M059J (cell line): ENCODE measurements around the gene MRO. TPM values are rescaled to one million over a fixed set of nuclear protein-coding genes. Genes with fewer than 3 reads are reported as not detected.
"Not testable (repeated sequence)": the region's sequence is repeated elsewhere in the genome, so short reads cannot be mapped to it uniquely, and the experiment has no call there.

Experiments
- DNase-seq: peaks from one replicate; pipeline ENCODE4 v3.0.0-alpha.2; 2012; ENCODE audit warnings: low read depth
- total RNA-seq: library from RNA; depleted of rRNA; stranded (reverse); fragments of >200 nt; shearing (Covaris generic); gene quantifications from 2 replicates; pipeline ENCODE4 v1.2.3, GENCODE V29; 2014

Gene MRO
- total RNA-seq, 1 experiment from 2014 or later, result not detected

DNA sequence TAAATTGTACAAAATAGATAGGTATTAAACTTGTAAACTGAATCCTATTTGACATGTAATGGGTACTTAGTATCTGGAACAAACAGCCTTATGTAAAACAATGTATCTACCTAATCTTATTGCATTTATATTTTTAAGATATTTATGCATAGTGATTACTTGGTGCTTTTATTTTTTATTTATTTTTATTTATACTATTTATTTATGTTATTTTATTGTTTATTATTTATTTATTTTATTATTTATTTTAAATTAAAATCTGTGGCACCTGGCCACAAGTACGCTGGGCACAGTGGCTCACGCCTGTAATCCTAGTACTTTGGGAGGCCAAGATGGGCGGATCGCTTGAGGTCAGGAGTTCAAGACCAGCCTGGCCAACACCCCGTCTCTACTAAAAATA lies 26.9 kb downstream of the MRO start:
- DNase-seq, result no peak

DNA sequence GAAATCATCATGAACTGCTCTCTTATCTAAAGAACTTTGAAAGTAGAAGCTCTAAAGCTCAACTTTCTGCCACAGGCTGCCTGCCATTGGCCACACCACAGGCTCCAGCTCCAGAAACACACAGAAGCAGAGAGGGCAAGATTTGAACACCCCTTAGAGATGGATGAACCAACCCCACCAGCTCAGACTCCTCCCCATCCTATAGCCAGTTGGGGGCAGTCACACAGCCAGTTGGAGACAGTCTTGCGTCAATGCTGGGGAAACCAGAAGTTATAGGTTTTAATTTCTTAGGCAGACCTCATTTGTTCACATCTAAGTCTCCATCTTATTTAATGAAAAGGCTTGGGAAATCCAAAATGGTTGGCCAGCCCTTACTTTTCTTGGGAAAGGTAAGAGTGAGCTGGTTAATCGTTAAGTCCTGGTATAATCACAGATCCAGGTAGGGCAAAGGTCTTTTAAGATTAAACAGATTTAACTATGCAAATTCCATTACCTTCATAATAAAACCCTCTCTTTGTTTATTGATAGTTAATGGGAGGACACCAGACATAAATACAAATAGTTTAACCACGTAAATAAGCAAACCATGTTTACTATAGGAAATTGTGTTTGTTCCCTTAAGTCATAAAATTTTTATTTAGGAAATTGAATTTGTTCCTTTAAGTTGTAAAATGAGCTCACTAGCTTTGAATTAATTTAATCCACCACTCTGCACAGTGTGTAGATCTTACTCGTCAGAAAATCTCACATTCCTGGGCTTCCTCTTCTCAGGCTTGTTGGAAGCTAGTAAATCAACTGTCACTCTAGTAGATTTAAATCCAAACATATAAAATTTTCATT lies 28.0 kb downstream of the MRO start:
- no peak for DNase-seq

DNA sequence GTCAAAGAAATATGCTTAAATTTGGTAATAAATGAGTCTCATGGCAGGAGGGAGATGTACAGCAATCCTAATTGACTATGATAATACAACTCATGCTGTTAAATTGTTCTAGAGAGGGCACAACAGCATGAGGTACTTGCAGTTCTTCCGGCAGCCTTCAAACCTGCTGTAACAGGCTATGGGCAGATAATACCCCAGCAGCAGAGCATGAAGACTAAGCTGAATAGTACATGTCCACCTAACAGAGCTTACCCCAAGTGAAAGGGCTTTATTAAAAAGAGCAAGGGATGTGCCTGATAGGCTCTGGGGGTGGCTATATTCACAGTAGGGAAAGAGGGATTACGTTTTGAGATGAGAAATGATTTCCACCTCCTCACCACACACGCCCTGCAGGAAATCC lies 28.9 kb downstream of the MRO start:
- no peak for DNase-seq

DNA sequence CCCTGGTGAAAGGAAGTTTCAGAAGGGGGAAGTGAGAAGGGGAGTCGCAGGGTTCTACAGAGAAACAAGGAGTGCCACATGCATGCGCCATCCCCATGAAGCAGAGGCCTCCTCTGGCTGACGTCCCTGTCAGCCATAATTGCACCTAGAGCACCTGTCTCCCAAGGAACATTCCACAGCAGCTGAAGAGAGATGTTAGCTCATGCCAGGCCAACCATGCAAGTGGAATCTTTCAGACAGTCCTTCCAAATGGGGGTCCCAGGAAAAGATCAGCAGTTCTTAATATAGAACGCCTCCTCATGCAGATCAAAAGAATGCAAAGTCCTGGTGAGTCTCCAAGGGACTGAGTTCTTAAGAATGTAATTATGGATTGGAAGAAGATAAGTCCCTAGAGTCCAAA lies 29.6 kb downstream of the MRO start:
- no peak for DNase-seq

DNA sequence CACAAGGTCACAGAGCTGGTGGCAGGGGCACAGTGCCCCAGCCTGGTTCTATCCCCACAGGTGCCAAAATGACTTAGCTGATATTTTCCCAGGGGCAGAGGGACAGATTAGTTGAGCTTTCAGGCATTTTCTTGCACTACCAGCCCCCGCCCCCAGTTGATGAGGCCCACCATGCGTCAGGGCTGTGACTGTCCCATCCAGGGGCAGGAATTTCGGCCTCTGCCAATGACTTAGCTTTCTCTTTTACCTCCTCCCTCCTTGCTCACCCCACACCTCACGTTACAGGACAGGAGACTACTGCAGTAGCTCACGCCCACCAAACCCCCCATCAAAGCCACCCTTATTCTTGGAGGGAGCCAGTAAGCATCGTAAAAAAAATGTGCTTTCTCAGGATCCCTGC lies 31.5 kb downstream of the MRO start:
- no peak for DNase-seq

DNA sequence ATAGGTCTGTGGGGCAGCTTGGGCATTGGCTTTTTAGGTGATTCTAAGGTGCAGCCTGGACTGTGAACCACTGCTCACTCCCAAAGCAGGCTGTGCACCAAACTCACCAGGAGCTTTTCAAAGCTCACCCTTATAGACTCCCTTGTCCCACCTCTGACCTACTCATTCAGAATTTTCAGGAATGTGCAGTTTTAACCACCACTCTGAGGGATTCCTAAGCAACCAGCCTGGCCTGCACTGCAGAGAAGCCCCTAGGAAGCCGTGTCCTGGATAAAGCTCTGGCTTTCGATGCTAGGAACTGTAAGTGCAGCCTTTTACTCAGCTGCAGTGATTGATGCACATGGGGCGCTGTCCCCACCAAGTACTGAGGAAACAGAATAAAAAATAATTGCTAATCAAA lies 33.0 kb downstream of the MRO start:
- peak; percentile 2 for DNase-seq

DNA sequence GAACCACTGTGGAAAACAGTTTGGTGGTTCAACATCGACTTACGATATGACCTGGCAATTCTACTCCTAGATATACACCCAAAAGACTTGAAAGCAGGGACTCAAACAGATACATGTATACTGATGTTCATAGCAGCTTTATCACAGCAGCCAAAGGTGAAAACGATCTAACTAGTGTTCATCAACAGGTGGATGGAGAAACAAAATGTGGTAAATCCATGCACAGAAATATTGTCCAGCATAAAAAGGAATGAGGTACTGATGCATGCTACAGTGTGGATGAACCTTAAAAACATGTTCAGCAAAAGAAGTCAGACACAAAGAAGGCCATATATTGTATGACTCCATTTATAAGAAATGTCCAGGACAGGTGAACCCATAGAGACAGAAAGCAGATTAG lies 36.3 kb downstream of the MRO start:
- no peak for DNase-seq

DNA sequence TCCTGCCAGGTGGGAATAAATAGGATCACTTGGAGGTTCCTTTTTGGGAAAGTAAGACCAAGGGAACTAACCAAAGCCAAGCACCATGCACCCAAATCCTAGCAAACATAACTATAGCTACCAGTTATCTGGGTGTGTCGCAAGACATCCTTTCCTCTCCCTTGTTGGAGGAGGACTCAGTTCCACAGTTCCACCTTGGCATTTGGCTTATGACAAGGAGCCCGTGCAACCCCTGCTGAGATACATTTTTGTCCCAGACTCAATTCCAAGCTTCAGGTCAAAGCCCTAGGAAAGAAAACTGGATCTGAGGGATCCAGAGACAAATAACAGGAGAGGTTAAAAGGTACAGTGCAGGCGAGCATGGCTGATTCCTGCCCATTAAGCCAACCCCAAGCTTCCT lies 40.8 kb downstream of the MRO start:
- DNase-seq, result not testable (repeated sequence)

DNA sequence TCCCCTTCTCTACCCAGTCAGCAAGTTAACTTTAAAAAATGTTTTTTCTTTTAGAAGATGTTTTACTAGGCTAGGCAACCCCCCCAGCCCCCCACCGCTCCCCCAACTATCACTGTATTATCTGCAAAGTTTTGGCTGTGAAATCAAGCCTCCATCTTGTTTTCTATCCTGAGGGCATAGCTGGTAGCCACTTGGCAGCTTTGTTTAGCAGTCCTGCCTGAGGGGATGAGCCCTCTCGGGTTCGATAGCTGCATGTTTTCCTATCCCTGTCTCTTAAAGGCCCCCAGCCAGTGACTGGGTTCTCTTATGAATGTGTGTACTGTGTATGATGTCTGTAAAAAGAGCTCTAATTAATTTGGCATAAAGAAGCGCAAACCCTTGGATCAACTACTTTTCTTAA lies 43.4 kb downstream of the MRO start:
- no peak for DNase-seq

DNA sequence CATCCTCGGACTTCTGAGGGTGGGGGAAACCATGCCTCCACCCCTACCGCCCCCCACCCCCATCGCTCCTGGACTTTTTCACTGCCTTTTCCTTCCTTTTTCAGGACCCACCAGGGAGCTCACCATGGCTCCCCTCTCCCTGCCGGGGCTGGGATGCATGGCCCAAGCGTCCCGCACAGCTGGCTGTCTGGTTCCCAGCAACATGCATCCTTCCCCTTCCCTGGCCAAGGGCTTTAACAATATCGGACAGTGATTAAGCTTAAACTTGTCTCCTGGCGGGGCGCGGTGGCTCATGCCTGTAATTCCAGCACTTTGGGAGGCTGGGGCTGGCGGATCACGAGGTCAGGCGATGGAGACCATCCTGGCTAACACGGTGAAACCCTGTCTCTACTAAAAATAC lies 44.1 kb downstream of the MRO start:
- no peak for DNase-seq

DNA sequence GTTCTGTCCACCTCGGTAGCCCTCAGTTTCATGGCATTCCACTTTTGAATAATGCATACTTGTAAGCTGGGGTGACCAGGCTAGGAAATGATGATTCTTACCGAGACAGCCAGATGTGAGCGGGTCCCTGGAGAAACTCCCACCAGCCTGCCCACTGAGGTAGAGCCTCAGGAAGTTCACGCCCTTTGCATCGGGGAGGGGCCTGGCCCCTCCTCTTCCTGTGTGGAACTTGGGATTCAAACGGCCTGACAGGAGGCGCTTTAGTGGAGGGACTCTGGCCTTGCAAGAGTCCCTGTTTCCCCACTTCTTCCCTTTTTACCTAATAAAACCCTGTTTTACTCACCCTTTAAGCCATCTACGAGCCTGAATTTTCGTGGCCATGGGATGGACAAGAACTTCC lies 44.6 kb downstream of the MRO start:
- no peak for DNase-seq

DNA sequence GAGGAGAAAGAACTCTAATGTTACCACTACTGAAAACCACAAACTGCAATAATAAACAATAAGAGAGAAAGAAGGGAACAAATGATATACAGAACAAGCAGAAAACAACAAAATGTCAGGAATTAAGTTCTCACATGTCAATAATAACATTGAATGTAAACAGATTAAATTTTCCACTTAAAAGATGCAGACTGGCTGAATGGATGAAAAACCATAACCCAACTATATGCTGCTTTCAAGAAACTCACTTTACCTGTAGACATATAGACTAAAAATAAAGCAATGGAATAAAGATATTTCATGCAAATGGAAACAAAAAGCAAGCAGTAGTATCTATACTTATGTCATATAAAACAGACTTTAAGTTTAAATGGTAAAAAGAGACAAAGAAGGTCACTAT lies 50.4 kb downstream of the MRO start:
- DNase-seq, result no peak

DNA sequence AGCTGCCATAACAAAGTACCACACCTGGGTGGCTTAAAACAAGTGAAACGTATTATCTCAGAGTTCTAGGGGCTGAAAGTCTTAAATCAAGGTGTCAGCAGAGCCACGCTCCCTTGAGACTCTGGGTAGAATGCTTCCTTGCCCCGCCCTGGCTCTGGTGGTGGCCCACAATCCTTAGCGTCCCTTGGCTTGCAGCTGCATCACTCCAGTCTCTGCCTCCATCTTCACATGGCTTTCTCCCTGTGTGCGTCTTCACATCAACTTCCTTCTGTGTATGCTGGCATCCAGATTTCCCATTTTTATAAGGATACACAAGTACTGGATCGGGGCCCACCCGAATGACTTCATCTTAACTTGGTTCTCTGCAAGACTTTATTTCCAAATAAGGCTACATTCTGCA lies 62.5 kb downstream of the MRO start:
- DNase-seq, result no peak

DNA sequence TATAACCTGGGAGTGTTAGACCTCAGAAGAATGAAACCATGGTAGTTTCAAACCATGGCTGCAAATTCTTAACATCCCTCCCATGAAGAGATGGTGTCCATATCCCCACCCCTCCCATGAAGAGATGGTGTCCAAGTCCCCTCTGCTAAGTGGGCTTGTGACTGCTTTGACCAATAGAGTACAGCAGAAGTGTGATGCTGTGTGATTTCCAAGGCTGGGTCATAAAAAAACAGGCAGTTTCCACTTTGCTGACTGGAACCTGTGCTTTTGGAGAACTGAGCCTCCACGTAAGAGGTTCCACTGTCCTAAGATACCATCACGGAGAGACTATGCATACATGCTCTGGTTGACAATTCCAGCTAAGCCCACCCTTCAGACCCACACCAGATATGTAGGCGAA lies 65.5 kb downstream of the MRO start:
- DNase-seq, result no peak

DNA sequence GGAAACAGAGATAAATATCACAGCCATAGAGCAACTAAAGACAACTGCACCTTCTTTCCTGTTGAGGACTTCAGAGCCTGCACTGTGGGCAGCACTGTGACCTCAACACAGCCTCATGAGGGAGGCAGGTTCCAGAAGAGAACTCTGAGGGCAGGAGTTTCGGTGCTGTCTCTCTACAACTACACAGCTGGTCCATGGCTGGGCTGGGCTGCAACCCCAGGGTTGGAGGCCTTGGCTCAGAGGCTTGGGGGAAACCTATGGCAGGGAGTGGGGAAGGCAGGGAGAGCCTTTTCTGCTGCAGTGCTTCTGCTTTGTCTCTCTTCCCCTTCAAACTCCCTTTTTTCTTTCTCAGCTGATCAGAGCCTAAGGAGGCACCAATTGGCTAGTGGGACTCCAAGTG lies 66.5 kb downstream of the MRO start:
- no peak for DNase-seq

DNA sequence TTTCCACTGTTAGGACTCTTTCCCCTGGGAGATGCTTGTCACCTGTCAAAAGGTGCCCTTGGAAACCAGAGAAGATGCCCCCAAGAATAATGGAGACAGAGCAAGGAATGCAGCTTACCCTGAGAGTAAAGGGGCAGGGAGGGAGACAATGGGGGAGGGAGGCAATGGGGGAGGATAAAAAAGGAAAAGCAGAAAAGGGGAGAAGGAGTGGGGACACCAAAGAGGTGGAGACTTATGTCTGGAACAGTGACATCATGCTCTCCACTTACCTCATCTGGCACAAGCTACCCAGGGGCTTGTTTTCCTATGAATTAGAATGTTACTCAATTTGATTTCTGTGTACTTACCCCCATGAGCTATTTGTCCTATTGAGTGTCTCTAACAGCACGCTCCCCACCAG lies 67.9 kb downstream of the MRO start:
- DNase-seq, result no peak

DNA sequence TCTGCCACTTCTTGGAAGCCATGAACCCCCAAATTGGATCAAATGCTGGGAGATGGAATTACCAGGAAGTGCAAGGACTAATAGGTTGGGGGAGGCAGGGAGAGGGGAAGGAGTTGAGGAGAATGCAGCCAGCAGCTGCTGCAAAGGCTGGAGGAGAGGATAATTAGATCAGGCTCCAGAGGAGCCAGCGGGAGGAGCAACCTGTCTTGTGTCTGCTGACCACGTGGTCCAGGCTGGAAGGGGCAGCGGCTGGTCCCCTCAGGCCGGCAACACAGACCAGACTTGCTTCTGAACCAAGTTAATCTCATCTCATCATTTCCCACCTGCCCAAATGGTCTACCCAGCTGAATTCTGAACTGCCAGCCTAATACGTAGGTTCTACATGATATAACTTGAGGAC lies 68.3 kb downstream of the MRO start:
- no peak for DNase-seq

DNA sequence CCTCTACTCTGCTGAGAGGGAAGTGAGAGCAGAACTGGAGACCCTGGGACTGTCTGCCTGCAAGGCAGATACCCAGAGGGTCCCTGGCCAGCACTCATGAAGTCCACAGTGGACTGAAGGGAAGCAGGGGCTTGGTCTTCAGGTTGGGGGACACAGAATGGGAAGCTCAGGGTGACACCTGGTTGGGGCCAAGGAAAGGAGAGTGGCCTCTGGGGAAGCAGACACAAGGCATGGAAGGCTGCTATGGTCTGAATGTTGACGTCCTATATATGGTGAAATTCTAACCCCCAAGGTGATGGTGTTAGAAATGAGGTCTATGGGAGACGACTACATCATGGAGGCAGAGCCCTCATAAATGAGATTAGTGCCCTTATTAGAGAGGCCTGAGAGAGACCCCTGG lies 69.3 kb downstream of the MRO start:
- DNase-seq, result no peak

DNA sequence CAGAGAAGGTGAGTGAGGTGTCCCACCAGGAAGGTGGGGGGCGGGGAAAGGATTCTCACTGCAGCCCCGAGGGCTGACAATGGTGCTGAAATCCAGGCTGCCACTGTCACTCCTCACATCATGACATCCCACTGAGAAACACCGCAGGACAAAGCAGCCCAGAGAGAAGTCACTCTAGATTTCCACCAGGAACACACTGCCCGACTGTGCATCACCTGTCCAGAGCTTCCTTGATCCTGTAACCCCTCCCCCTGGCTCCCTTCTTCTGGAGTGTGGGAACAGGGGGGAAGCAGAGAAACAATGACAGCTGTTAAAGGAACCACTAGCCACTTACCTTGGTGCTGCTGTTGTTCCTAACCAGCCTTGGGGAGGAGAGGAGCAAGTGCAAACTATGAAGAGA lies 69.9 kb downstream of the MRO start:
- DNase-seq, result no peak

DNA sequence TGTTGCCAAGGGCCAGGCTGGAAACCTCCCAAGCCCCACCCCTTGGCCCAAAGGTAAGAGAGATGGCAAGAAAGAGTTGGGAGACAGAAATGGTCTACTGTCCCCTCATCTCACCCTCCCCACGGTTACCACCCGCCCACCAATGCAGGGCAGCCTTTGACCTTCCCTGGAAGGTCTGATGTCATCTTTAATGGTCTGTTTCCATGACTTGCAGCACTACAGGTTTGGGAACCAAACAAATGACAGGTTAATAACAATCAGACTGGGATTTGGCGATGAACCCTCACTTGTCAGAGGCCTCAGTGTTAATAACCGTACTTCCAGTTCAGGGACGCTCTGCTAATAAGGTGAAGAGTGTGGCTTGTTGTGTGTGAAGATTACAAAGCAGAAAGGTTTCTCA lies 70.4 kb downstream of the MRO start:
- DNase-seq, result no peak

DNA sequence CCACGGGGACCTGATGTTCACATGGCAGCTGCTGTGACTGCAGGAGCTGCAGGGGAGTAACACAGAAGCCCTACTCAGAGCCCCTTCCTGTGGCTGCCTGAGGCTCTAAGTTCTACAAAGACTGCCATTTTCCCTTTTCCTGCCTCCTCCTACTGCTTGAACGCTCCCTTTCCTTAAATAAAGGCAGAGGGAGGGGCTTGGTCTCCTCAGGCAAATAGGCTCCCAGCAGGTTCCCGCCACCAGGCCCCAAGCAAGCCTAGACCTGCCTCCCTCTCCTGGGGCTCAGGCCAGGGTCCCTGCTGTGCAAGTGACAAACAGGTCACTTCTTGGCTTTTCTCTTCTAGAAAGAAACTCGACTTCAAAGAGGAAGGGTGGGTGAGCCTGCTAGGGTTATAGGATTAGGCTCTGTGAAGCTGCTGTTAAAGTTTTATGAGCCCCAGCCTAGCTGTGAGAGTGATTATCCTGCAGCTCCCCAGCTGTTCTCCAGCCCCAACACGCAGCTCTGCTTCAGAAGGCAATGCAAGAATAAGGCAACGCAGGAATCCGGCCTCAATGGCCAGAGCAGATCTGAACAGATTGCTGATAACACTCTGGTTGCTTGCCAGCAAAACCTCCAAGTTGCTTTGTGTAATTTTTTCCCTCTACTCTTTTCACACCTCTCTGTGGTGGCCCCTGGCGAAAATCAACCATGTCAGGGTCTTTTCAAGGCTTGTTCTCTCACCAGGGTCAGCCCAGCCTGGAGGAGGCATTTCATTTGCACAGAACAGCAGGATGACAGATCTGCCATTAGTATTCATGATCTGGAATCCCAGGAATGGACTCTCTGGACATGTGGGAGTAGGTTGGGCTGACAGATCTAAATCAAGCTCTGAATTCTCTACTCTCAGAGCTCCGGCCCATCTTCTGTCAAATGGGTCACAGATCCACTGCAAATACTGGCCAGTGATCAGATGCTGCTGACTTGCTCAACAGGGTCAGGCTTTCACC lies 71.3 kb downstream of the MRO start:
- DNase-seq, result no peak

DNA sequence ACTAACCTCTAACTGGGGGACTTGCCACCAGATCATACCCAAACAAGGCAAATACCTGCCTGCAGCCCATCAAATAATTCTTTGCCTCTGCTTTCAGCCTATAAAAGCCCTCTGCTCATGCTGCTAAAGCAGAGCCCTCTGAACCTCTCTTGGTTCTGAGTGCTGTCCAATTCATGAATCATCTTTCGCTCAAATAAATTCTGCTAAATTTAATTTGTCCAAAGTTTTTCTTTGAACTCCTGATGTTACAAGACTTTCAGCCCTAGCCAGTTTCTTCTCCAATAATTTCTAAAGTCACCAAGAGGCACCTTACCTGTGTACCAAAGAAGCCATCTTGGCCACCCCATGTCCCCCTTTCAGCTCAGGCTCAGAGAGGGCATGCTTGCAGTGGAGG lies 72.0 kb downstream of the MRO start:
- no peak for DNase-seq

DNA sequence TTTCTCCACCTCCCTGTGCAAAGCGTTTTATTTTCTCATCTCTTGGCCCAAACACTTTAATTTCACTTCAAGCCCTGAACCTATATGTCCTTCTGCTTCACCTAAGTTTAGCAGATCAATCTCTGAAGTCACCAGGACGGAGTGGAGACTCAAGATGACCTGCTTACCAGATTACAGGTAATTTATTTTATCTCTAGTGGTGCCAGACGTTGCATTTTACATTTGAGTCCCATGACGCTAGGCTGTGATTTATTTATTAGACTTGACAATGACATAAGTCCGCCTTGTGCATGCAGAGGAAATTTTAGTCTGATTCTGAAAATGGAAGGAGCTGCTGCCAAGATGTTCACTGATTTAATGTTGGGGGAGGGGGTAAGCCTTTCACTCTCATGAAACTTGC lies 73.9 kb downstream of the MRO start:
- no peak for DNase-seq
